ENCODE results near the gene PDGFA.
"Not testable (repeated sequence)": the region's sequence is repeated elsewhere in the genome, so short reads cannot be mapped to it uniquely, and the experiment has no call there.

Gene PDGFA

GRCh38 chr7:552151-552867 is 32.7 kb upstream of the PDGFA start:
- not testable (repeated sequence) for DNase-seq (ENCODE audit: low spot score)

- DNase-seq (ENCODE audit: low spot score), result not testable (repeated sequence)
These were observed 31.9 kb upstream of the PDGFA start for GRCh38 chr7:551615-551970.

- no peak for DNase-seq (ENCODE audit: low spot score)
These were observed 31.4 kb upstream of the PDGFA start for GRCh38 chr7:550881-551614.

- no peak for DNase-seq (ENCODE audit: low spot score)
These were observed 30.4 kb upstream of the PDGFA start for GRCh38 chr7:549891-550625.

- no peak for DNase-seq (ENCODE audit: low spot score)
These were observed 29.6 kb upstream of the PDGFA start for GRCh38 chr7:549066-549890.

- DNase-seq (ENCODE audit: low spot score), result no peak
These were observed 28.8 kb upstream of the PDGFA start for GRCh38 chr7:548401-548800.

- DNase-seq (ENCODE audit: low spot score), result no peak
These were observed 25.8 kb upstream of the PDGFA start for GRCh38 chr7:545470-545869.

- no peak for DNase-seq (ENCODE audit: low spot score)
These were observed 24.9 kb upstream of the PDGFA start for GRCh38 chr7:544338-545221.

GRCh38 chr7:543501-544337 is 24.1 kb upstream of the PDGFA start:
- no peak for DNase-seq (ENCODE audit: low spot score)

GRCh38 chr7:542713-543500 is 23.3 kb upstream of the PDGFA start:
- DNase-seq (ENCODE audit: low spot score), result no peak

GRCh38 chr7:542131-542712 is 22.6 kb upstream of the PDGFA start:
- DNase-seq (ENCODE audit: low spot score), result no peak

GRCh38 chr7:541661-542060 is 22.0 kb upstream of the PDGFA start:
- no peak for DNase-seq (ENCODE audit: low spot score)

- no peak for DNase-seq (ENCODE audit: low spot score)
These were observed 21.4 kb upstream of the PDGFA start for GRCh38 chr7:540997-541396.

- no peak for DNase-seq (ENCODE audit: low spot score)
These were observed 20.9 kb upstream of the PDGFA start for GRCh38 chr7:540579-540978.

GRCh38 chr7:539731-540411 is 20.2 kb upstream of the PDGFA start:
- peak; percentile 78 for DNase-seq (ENCODE audit: low spot score)

GRCh38 chr7:538764-539685 is 19.4 kb upstream of the PDGFA start:
- no peak for DNase-seq (ENCODE audit: low spot score)

- peak; percentile 99 for DNase-seq (ENCODE audit: low spot score)
These were observed 18.4 kb upstream of the PDGFA start for GRCh38 chr7:537911-538634.
